PC-3 (cell line): Measurements from ENCODE around the gene ENAH. TPM values are rescaled to one million over a fixed set of nuclear protein-coding genes. Genes with fewer than 3 reads are reported as not detected.

Experiments used
- ATAC-seq: fragments of 200-7000 bp; cut with Tn5 transposase; 2 replicates; pipeline ENCODE4 v1.9.1; 2020; ENCODE audit warnings: mild to moderate bottlenecking, moderate library complexity
- BruUV-seq: library from RNA; stranded (reverse); fragments of 400-500 nt; replicated peaks from 2 replicates; lab custom pipeline; 2021; lab: Mats Ljungman, UMichigan
- CTCF ChIA-PET: fragments of 300-600 bp; sonication (Branson Sonifier 250); formaldehyde crosslinking; loops from one replicate; lab custom pipeline; 2022; ENCODE audit warnings: antibody characterized with exemption; lab: Charles Lee
- POLR2A ChIA-PET: fragments of 300-600 bp; sonication (Branson Sonifier 250); formaldehyde crosslinking; loops from one replicate; lab custom pipeline; 2022; ENCODE audit warnings: antibody characterized with exemption; ENCODE audit not compliant: unreplicated experiment; lab: Charles Lee
- DNase-seq: peaks from one replicate; pipeline ENCODE4 v3.0.0-alpha.2; 2015
- H2AFZ ChIP-seq: fragments of 300-600 bp; sonication (generic); 2 replicates; pipeline ENCODE4 v1.6.0; 2016; ENCODE audit warnings: antibody characterized with exemption, low read length
- H3F3A ChIP-seq: fragments of 300-600 bp; sonication (generic); one replicate; pipeline ENCODE4 v1.6.0; 2017; ENCODE audit warnings: antibody characterized with exemption, low read length, control low read depth, mild to moderate bottlenecking; ENCODE audit not compliant: unreplicated experiment
- H3K27ac ChIP-seq: fragments of 300-600 bp; sonication (generic); 2 replicates; pipeline ENCODE4 v1.5.1; 2016; ENCODE audit warnings: mild to moderate bottlenecking, low read length
- H3K27me3 ChIP-seq: fragments of 300-600 bp; sonication (generic); 2 replicates; pipeline ENCODE4 v1.6.1; 2016; ENCODE audit warnings: low read length, mixed read lengths
- H3K36me3 ChIP-seq: fragments of 300-600 bp; sonication (generic); 2 replicates; pipeline ENCODE4 v1.6.1; 2016; ENCODE audit warnings: low read depth, mixed run types, low read length, mixed read lengths
- H3K4me1 ChIP-seq: fragments of 300-600 bp; sonication (generic); 2 replicates; pipeline ENCODE4 v1.5.1; 2016; ENCODE audit warnings: low read length; ENCODE audit not compliant: insufficient read depth
- H3K4me2 ChIP-seq: fragments of 300-600 bp; sonication (generic); 2 replicates; pipeline ENCODE4 v1.6.0; 2016; ENCODE audit warnings: low read length
- H3K4me3 ChIP-seq: fragments of 300-600 bp; sonication (generic); 2 replicates; pipeline ENCODE4 v1.5.1; 2016; ENCODE audit warnings: mild to moderate bottlenecking, low read length, mixed read lengths
- H3K79me2 ChIP-seq: fragments of 300-600 bp; sonication (generic); 2 replicates; pipeline ENCODE4 v1.6.1; 2017; ENCODE audit warnings: low read length, mixed read lengths
- H3K9ac ChIP-seq: fragments of 300-600 bp; sonication (generic); 2 replicates; pipeline ENCODE4 v1.6.0; 2016; ENCODE audit warnings: mild to moderate bottlenecking, low read length
- H3K9me2 ChIP-seq: fragments of 300-600 bp; sonication (generic); replicated peaks from 2 replicates; pipeline ENCODE4 v1.6.1; 2016; ENCODE audit warnings: mixed run types, low read length, mixed read lengths
- H3K9me3 ChIP-seq: fragments of 300-600 bp; sonication (generic); 2 replicates; pipeline ENCODE4 v1.6.1; 2016; ENCODE audit warnings: low read length, mixed read lengths
- H4K20me1 ChIP-seq: fragments of 300-600 bp; sonication (generic); 2 replicates; pipeline ENCODE4 v1.6.1; 2016; ENCODE audit warnings: low read length, mixed read lengths
- CTCF ChIP-seq: fragments of 300-600 bp; sonication (generic); conservative IDR thresholded peaks from 2 replicates; pipeline ENCODE4 v1.5.1; 2017; ENCODE audit warnings: antibody characterized with exemption, low read depth, mild to moderate bottlenecking, low read length
- EZH2 ChIP-seq: fragments of 300-600 bp; sonication (generic); IDR thresholded peaks from one replicate; pipeline ENCODE4 v1.6.1; 2017; ENCODE audit warnings: antibody characterized with exemption, mild to moderate bottlenecking, low read length; ENCODE audit not compliant: unreplicated experiment
- EZH2phosphoT487 ChIP-seq: fragments of 300-600 bp; sonication (generic); IDR thresholded peaks from 2 replicates; pipeline ENCODE4 v1.6.1; 2018; ENCODE audit warnings: mild to moderate bottlenecking, antibody characterized with exemption, low read length, borderline replicate concordance
- intact Hi-C: fragments of 100-400 bp; cut with micrococcal nuclease; formaldehyde crosslinking; loops from 2 replicates; pipeline ENCODE4 v1.9.0; 2023
- total RNA-seq: library from RNA; depleted of rRNA; stranded (reverse); fragments of >200 nt; gene quantifications from 2 replicates; pipeline ENCODE4 v1.2.3, GENCODE V29; 2014

The ENAH gene
- total RNA-seq, 1 experiment from 2014 or later, result 96.6 TPM

GRCh38 chr1:225667362-225667761, 14.4 kb upstream of the ENAH start:
- H3K9ac ChIP-seq, result no peak overlapping the region
- H3K79me2 ChIP-seq, result no peaks in the 10 kb centered on the region
- TF ChIP-seq EZH2phosphoT487, result no peak
- TF ChIP-seq CTCF, result no peak
- TF ChIP-seq EZH2, result no peak
- ChIA-PET POLR2A (no interaction called here), CTCF (no interaction called here)
- ATAC-seq, result no peak
- H3K27ac ChIP-seq, result no peak overlapping the region
- intact Hi-C loops, result no loop called here
- no peak overlapping the region for H3K4me3 ChIP-seq
- no peak overlapping the region for H2AFZ ChIP-seq
- no peaks in the 10 kb centered on the region for H3K9me3 ChIP-seq
- no peaks in the 10 kb centered on the region for H3F3A ChIP-seq
- no TSS peak for BruUV-seq
- H4K20me1 ChIP-seq, result no peaks in the 10 kb centered on the region
- DNase-seq, result no peak
- H3K36me3 ChIP-seq, result no peaks in the 10 kb centered on the region
- peaks cover 12% of the 10 kb centered on the region; the same call in 1 of the 2 replicates for H3K4me1 ChIP-seq
- H3K27me3 ChIP-seq, result no peaks in the 10 kb centered on the region
- H3K4me2 ChIP-seq, result no peak overlapping the region
- no peaks in the 10 kb centered on the region for H3K9me2 ChIP-seq

- ChIA-PET POLR2A (interaction anchor here (0.6 kb wide), 1 partner anchor 11 kb away, joined by 3 read pairs; no protein-coding TSS in a partner anchor), CTCF (no interaction called here)
- Histone ChIP-seq H3K9me2 (no peaks in the 10 kb centered on the region), H3F3A (no peaks in the 10 kb centered on the region), H3K4me2 (no peak overlapping the region), H3K79me2 (no peaks in the 10 kb centered on the region), H3K36me3 (no peaks in the 10 kb centered on the region), H3K27ac (no peak overlapping the region), H4K20me1 (no peaks in the 10 kb centered on the region), H3K27me3 (no peaks in the 10 kb centered on the region), H3K9me3 (no peaks in the 10 kb centered on the region), H3K9ac (no peak overlapping the region), H3K4me1 (peaks cover 11% of the 10 kb centered on the region; the same call in 1 of the 2 replicates), H2AFZ (no peak overlapping the region), H3K4me3 (no peak overlapping the region)
- TF ChIP-seq EZH2phosphoT487, result no peak
- TF ChIP-seq CTCF, result no peak
- TF ChIP-seq EZH2, result no peak
- BruUV-seq, result no TSS peak
- intact Hi-C loops, result no loop called here
- no peak for DNase-seq
- ATAC-seq, result no peak
Measured at GRCh38 chr1:225666495-225666894, 13.6 kb upstream of the ENAH start.

GRCh38 chr1:225664762-225665161, 11.8 kb upstream of the ENAH start:
- CTCF ChIA-PET, result no interaction called here
- POLR2A ChIA-PET, result no interaction called here
- Histone ChIP-seq H3K9ac (no peak overlapping the region), H3K4me3 (no peak overlapping the region), H3F3A (no peaks in the 10 kb centered on the region), H4K20me1 (no peaks in the 10 kb centered on the region), H3K79me2 (no peaks in the 10 kb centered on the region), H3K9me3 (no peaks in the 10 kb centered on the region), H3K36me3 (no peaks in the 10 kb centered on the region), H3K4me2 (no peak overlapping the region), H2AFZ (no peak overlapping the region), H3K27ac (no peak overlapping the region), H3K4me1 (no peaks in the 10 kb centered on the region), H3K9me2 (no peaks in the 10 kb centered on the region), H3K27me3 (no peaks in the 10 kb centered on the region)
- ATAC-seq, result no peak
- TF ChIP-seq EZH2, result no peak
- TF ChIP-seq EZH2phosphoT487, result no peak
- TF ChIP-seq CTCF, result no peak
- BruUV-seq, result no TSS peak
- intact Hi-C loops, result no loop called here
- DNase-seq, result no peak
